Measurements from ENCODE around the gene LHFPL6.

The LHFPL6 gene

GRCh38 chr13:39590466-39591036 lies 12.4 kb downstream of the LHFPL6 start:
- DNase-seq = no peak

DNA sequence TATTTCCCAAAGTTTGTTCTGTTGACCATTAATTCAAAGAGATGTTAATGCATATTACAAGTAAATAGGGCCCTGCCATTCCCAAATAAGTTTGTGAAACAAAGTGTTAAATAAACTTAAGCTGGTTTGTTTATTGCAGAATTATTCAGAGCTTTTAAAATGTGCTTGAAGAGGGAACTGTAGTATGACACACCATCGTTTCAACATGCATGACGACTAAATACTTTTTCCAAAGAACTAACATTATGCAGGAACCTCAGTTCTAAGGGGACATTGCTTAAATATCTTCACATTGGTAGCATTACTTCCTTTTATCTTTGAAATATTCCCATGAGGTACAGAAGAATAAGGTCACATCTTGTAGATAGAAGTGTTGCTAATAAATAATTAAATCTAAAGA lies 14.6 kb downstream of the LHFPL6 start:
- no peak for DNase-seq

- no peak for DNase-seq
Measured at GRCh38 chr13:39587939-39588338, 15.1 kb downstream of the LHFPL6 start.

- DNase-seq = no peak
Measured at GRCh38 chr13:39586958-39587605, 15.9 kb downstream of the LHFPL6 start.

DNA sequence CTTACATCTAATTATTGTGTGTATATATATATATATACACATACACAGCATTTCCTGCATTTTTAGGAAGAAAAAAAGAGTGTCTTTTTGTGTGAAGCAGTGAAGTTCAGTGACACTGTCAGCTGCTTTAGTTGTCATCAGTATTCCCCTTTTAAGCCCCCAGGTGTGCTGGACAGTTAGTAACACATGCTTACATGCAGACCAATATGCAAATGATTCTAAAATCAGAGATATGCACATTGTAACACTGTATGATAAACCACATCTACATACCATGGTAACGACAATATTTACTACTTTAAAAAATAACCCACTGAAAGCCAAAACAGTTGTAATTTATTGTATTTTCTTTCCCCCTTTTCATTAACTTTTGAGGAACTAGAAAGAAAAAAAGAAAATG lies 16.8 kb downstream of the LHFPL6 start:
- no peak for DNase-seq

DNA sequence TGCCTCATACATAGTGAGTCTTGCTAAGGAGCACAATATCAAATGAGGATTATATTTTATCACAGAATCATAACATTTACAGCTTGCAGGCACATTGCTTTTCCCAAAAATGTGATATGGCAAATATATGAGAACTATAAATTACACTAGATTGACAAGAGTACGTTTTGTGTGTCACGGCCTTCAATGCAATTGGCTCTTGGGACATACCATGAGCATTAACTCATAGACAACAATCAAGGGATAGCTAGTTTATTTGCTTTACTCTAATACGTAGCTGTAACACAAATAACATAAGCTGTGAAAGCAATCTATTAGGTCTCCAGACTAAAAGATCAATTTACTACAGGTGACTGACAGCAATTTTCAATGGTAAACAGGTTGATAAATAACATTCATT lies 17.8 kb downstream of the LHFPL6 start:
- DNase-seq = no peak

DNA sequence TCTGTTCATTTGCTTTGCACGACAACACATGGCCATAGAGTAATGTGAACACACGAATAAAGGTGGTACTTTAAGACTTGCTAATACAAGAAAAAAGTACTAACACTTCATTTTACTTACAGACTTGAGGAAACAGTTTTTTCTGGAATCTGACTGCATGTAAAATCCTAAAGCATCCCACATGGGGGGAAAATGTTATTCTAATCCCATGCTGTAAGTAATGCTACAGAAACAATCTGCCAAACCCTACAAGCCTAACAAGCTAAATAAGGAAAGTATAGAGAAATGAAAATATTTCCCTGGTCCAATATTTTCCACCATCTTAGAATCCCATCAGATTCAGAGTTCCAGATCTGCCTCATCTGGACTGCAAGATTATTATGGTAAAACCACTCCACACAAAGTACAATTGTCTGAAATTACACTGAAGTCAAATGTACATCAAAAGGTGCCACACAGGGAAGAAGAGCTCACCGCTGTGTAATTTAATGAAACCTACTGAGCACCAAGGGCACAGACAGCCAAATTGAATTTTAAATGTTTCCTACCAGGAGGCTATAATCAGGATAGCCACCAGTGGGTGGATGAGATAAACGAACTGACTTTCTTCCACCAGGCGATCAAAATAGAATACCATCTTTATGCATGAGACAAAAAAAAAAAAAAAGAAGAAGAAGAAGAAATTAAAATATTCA lies 22.0 kb downstream of the LHFPL6 start:
- DNase-seq = no peak

- DNase-seq = no peak
Measured at GRCh38 chr13:39578821-39579291, 24.1 kb downstream of the LHFPL6 start.

GRCh38 chr13:39577838-39578491 lies 25.0 kb downstream of the LHFPL6 start:
- no peak for DNase-seq

DNA sequence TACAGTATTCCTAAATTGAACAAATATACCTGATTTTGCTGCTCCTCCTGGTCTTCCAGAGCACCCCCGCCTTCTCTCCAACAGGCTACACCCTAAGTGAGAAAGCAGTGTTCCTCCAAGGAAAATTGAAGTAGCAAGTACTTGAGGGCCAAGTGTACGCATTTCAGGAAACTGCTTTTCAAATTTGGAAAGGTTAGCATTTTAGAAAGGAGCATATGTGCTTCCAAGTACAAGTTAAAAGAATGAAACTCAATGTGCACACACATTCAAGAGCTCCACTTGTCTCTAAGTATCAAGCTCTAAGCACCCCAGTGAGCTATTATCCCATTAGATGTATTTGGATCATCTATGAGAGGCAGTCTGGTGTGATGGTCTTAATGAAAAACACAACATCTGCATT lies 25.8 kb downstream of the LHFPL6 start:
- no peak for DNase-seq

- DNase-seq = no peak
Measured at GRCh38 chr13:39575641-39576238, 27.3 kb downstream of the LHFPL6 start.

DNA sequence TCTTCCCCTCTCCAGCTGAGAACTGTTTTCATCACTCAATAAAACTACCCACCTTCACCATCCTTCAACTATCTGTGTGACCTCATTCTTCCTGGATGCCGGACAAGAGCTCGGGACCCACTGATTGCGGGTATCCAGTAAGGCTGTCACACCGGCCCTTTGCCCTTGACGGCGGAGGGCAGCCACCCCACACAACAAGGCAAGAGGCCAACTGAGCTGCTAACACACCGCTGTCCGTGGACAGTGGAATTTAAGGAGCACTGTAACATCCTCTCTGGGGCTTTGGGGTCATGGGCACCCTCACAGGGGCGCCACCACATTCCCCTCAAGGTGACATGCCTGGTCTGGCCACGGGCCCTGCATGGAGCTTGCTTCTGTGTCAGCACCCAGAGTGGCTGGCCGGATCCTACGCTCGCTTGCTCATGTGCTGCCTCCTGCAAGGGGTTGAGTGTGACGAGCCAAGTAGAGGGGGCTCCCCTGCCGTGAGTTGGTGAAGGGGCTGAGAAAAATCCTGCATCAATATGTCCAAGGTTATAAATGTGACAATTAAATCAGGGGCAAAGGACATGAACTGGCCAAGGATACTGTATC lies 31.4 kb downstream of the LHFPL6 start:
- no peak for DNase-seq

DNA sequence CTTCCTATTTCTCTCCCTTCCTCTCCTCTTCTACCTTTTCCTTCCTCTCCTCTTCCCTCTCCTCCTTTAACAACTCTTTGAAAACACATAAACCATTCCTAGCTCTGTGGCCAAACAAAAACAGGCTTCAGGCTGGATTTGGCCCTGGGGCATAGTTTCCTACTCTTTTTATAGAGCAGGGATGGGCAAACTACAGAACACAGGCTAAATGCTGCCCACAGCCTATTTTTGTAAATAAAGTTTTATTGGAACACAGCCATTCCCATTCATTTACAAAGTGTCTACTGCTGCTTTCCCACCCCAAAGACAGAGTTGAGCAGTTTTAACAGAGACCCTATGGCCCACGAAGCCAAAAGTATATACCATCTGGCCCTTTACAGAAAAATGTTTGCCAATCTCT lies 35.4 kb downstream of the LHFPL6 start:
- DNase-seq = no peak

GRCh38 chr13:39566216-39566869 lies 36.6 kb downstream of the LHFPL6 start:
- no peak for DNase-seq

DNA sequence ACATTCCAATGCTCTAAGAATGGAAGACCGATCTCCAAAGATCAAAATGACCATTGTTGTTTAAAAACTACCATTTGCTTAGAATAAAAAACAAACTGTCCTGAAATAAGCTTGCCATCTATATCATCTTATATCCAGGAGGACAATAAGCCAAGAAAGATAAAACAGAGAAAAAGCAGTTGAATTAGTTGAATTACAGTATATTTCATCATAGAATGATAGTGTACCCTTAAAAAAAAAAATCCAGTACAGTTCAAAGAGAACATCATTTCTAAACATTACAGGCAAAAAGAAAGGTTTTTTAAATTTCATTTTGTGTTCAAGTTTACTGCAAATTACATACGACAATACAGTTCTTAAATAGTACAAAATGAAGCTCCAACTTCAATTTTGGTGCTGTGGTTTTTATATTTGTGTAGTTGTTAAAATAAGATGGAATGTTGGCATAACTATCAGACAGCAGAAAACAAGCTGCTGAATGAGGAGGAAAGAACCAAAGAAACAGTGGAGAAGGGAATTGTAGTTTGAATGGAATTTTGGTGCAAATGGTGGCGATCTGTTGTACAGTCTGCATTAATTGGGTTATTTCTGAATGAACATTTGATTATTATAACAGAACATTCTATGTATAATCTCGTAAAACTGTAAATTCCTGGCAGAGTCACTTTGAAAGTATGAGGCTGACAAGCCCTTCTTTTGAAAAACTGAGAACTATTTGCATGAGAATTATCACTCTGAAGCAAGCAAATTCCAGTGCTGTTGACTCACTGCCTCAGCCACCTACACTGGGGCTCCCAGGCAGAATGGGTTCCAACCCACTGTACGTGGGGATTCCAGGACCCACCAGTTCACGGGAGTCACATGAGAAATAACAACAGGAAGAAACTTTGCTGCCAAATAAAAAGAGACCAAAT lies 37.7 kb downstream of the LHFPL6 start:
- no peak for DNase-seq

- no peak for DNase-seq
Measured at GRCh38 chr13:39563470-39563735, 39.6 kb downstream of the LHFPL6 start.

- DNase-seq = no peak
Measured at GRCh38 chr13:39561971-39562370, 41.0 kb downstream of the LHFPL6 start.

GRCh38 chr13:39559847-39560246 lies 43.1 kb downstream of the LHFPL6 start:
- no peak for DNase-seq

GRCh38 chr13:39557285-39557955 lies 45.6 kb downstream of the LHFPL6 start:
- no peak for DNase-seq

DNA sequence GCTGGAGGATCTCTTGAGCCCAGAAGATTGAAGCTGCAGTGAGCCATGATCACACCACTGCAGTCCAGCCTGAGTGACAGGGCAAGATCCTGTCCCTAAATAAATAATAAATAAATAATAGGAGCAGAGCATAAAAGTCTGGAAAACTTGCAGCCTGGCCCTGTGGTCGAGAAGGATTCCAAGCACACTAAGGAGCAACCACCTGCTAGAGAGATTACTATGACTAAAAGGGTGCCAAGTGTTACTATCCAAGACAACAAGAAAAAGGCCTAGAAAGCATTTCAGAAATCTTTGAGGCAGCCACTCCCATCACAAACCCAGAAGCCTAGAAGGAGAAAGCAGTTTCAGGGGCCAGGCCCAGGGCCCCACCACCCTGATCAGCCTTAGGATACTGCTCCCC lies 46.1 kb downstream of the LHFPL6 start:
- no peak for DNase-seq

DNA sequence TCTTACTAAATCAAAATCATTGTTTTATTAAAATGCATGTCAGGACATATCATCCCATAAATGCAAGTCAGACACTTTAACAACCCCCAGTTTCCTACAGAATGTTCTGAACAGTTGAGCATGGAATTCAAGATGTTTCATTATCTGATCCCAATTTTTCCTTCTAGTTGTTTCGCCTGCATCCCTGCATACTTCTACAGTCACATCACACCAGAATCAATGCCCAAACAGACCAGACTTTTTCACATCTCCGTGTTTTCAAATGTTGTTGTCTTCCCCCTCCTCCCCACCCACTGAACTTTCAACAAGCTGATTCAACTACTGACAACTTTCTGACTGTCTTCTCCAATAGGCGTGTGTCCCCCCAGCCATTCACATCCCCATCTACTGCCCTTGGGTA lies 48.6 kb downstream of the LHFPL6 start:
- DNase-seq = no peak
